Putamen (tissue), 1 donor: Measurements from ENCODE around the gene FAM131C.

Experiments used
- DNase-seq: peaks from one replicate; pipeline ENCODE4 v3.0.0-alpha.2; 2016; ENCODE audit warnings: low spot score

Gene FAM131C

DNA sequence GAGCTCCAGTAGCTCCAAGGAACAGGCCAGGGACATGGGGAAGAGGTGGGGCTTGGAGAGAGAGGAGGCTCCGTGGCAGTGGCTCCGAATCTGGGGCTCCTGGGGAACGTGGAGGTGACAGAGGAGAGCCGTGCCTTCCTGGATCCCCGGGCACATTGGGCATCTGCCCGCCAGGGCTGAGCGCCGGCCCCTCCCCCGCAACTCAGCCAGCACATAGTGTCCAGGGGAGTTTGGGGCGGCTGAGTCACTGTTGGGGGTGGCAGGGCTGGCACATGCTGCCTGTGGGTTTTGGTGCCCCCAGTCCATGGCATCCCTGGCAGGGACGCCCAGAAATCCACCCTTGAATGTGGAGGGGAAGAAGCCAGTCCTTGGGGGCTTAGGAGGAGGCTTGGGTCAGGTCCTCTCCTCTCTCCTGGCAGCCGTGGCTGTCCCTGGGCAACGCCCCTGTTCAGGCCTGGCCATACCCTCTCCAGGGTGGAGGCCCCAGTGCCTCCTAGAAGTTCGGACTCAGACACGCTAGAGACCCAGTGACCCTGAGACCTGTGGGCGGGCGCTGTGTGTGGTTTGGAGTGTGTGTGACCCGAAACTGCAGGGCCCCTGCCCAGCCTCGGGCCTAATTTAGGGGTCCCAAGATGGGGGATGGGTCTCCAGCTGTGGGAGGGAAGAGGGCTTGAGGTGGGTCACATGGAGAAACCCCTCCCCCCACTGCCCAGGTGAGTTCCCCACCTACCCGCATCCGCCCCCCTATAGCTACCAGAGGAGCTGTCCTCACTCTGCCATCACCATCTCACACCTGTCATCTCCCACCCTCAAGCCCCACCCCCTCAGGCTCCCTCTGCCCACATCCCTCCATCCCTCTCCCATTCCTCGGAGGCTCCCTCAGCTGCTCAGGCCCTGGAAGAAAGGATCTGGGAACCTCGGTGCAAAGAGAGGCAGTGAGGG, 57.2 kb downstream of the FAM131C start:
- no peak for DNase-seq

DNA sequence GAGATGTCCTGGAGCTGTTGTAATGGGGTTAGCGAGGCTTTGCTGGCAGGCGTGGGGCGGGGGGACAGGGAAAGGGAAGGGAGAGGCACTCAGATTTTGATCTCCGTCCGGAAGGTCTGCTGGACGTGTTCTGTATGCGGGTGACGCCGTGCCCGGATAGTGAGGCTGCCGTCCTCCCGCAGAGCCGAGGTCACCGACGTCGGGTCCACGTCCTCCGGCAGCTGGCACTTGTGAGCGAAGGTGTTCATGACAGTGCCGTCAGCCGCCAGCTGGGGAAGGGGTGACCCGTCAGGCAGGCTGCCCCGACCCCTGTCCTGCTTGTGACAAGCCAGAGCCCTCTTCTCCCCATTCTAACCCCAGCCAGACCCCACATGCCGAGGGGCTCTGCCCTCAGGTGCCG, 58.0 kb downstream of the FAM131C start:
- no peak for DNase-seq

DNA sequence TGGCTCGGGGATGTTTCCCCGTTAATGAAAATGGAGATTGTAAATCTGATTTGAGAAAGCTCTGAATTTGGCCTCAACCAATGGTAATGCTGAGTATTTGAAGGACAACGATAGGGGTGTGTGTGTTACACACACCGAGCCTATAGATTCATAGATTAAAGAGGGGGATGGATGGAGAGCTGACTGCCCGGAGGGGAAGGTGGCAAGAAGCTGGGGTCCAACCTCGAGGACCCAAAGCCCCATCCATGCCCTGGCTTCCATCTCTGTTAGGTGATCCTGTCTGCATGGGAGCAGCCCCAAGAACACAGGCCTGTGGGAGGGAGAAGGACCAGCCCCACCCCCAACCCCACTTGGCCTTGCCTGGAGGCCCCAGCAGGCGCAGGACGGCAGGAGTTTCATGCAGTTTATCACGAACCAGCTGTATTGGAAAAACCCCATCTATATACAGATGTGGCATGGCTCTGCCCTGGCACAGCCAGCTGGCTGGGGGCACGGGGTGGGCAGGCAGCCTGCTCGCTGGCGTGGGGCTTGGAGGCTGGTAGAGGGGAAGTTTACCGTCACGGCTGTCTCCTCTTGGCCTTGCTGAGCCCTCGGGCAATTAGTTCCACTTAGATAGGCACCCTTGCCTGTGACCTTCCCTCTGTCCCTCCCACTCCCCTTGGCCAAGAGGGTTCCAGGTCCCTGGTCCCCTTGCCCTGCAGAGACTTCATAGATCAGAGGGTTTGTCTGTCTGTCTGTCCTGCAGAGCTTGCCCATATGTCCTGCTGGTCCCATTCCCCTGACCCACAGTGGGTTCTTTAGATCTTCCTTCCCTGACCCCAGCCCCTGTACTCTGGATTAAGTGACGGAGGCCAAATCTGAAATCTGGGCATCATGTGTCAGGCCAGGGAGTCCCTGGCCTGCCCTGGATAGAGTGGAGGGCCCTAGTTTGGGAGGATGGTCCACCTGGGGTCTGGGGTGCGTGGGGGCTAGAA, 58.7 kb downstream of the FAM131C start:
- no peak for DNase-seq

DNA sequence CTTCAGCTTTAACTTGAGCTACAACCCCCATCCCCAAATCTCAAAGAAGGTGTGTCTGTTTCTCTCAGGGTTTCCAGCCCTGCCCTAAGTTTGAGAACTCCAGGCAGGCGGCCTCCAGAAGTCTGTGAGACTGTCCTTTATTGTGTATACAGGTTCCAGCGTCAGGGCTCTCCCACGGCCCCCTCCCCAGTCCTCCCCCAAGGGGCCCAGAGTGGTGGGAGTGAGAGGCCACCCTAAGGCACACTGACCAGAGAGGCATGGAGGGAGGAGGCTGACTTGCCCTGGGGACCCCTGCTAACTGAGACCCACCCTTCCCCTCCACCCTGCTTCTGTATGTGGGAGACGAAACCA, 59.6 kb downstream of the FAM131C start:
- no peak for DNase-seq

DNA sequence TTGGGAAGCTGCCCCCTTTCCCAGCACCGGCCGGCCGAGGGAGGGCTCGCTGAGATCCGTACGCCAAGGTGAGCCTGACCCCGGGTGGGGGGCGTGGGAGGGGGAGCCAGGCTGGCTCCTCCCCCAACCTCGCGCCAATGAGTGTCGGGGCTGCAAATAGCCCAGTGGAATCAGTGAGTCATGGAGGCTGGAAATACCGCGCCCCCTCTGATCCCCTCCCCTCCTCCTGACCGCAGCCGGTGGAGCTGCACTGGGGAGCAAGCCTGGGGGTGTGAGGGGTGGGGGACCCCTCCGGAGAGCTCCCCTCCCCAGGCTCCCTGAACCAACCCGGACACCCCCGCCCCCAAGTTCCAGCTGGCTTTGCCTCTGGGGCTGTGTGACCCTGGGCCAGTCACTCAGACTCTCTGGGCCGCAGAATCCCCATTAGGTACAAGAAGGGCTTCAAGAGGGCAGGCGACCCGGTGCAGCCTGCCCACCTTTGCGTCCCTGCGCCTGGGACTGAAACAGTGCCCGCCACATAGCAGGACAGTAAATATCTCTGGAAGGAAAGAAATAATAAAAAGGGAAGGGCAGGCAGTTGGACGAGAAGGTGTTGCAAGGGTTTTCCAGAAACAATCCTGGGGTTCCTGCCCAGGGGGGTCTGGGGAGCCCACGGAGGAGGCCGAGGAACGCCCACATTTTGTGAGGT, 60.1 kb downstream of the FAM131C start:
- DNase-seq, result no peak

DNA sequence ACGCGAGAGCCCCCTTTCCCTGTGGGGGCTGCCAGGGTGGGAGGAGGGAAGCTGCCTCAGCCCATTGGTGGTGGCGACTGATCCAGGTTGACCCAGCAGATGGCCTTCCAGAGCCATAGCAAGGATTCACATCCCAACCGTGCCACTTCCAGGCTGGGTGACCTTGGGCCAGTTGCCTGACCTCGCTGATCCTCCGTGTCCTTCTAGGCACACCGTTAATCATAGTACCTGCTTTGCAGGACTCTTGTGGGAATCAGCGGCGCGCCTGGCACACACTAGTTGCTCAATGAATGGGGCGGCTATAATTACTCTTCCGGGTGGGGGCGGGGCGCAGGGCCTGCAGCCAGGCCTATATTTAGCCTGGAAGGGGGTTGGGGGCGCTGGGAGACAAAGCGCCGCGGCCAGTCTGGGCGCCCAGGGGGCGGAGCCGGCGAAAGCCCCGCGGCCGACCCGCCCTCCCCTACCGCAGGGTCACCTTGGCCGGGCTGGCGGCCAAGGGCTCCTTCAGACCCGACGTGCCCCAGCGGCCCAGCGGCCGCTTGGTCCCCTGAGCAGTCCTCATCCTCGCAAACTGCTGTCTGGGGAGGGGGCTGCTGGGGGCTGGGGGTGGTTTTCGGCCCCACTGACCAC, 60.7 kb downstream of the FAM131C start:
- DNase-seq, result no peak

DNA sequence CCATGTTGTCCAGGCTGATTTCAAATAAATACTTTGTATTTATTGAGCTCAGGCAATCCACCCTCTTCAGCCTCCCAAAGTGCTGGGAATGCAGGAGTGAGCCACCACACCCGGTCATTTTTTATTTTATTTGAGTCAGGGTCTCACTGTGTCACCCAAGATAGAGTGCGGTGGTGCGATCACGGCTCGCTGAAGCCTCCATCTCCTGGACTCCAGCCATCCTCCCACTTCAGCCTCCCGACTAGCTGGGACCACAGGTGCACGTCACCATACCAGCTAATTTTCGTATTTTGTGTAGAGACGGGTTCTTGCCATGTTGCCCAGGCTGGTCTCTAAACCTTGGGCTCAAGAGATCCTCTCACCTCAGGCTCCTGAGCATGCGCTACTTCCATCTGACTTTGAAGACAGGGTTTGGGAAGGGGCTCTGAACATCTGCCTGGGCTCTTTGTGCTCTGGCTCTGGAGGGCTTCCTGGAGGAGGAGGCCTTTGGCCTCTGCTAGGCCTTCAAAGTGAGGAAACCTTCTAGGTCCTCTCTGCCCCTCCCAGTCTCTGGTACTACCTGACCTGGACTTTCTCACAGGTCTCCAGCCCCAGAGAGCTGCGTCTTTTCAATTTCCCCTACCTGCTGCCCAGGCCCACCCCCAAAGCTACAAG, 61.4 kb downstream of the FAM131C start:
- DNase-seq, result no peak

DNA sequence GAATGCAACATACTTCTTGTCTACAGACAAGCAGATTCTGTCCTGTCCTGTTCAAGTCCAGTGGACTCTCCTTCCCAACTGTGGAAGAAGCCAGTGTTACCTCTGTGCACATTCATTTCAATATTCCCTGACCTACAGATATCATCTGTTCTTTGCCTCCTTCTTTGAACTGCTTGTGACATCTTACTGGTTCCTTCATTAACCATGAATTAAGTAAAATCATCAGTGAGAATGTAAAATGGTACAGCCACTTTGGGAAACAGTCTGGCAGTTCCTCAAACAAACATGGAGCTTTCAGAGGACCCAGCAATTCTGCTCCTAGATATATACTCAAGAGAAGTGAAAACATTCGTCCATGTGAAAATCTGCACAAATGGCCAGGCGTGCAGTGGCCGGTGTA, 62.6 kb downstream of the FAM131C start:
- no peak for DNase-seq

DNA sequence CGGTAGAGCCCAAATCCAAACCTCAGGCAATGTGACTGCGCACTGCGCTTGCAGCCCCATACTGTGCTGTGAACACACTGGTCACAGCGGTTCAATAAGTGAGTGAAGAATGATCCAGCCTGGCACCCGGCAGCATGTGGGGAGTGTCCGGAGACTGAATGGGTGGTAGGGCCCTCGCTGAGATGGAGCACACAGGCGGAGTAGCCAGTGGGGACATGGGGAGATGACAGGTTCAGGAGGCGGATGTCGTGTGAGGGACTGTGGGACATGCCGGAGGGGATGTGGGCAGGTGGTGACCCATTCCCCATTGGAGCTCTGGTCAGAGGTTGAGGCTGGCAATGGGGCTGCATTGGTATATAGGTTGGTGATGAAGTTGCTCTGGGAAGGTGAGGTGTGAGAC, 63.8 kb downstream of the FAM131C start:
- no peak for DNase-seq

DNA sequence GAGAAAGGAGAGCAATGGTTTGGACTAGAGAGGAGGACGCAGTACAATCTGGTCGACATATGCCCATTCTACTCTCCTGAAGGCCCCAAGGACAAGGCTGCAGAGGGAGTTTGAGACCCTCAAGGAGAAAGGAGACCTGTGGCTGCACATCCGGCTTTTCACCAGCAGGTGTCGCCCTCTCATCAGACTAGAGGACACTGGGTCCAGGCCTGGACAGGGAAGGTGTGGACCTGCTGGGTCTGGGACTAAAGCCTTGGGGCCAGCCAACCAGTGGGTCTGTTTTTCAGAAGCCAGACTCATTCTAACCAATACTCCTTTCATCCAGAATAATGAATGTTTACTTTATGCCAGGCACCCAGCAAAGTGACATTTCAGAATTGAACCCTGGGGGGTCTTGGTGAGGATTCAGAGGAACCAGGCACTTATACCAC, 64.4 kb downstream of the FAM131C start:
- DNase-seq, result peak; percentile 49
